ENCODE results near the gene TNFSF12.

The TNFSF12 gene

GRCh38 chr17:7541074-7541621 is 7.7 kb upstream of the TNFSF12 start:
- in situ Hi-C loops (cut with MboI; ENCODE audit: low sequenced_read_pairs), result no loop called here

DNA sequence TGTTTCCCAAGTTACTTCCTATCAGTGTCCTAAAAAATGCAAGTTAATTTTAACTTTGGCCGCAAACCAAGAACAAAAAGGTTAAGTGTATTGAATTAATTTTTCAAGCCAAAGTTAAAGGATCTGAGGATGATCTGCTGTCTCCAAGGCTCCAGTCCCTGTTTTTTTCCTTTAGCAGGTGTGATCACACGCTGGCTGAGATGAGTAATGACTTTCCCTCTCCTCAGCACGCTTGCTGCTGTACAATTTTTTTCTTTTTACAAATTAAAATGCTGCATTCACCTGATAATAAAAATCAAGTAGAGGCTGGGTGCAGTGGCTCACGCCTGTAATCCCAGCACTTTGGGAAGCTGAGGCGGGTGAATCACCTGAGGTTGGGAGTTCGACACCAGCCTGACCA is 3.9 kb upstream of the TNFSF12 start:
- in situ Hi-C loops (cut with MboI; ENCODE audit: low sequenced_read_pairs), result no loop called here

GRCh38 chr17:7549401-7550055 is 670 bp downstream of the TNFSF12 start:
- in situ Hi-C loops (cut with MboI; ENCODE audit: low sequenced_read_pairs), result no loop called here

GRCh38 chr17:7550344-7550743 is 1.5 kb downstream of the TNFSF12 start:
- in situ Hi-C loops (cut with MboI; ENCODE audit: low sequenced_read_pairs), result no loop called here

DNA sequence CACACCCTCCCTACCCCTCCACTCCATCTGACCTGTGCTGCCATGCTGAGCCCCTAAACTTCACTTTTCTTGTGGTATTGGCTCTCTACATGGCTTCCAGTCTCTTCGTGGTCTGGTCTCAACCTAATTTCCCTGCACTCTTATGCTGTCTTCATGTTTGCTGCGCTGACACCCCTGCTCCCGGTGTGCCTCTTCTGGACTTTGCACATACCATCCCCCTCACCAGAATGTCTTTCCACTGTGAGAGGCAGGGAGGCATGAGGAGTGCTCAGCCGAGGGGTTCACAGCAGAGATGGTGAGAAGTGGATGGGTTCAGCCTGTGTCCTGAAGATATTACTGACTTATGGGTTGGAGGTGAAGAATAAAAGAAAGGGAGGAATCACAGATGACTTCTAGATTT is 2.5 kb downstream of the TNFSF12 start:
- in situ Hi-C loops (cut with MboI; ENCODE audit: low sequenced_read_pairs), result no loop called here

GRCh38 chr17:7552621-7553051 is 3.8 kb downstream of the TNFSF12 start:
- in situ Hi-C loops (cut with MboI; ENCODE audit: low sequenced_read_pairs), result no loop called here

- in situ Hi-C loops (cut with MboI; ENCODE audit: low sequenced_read_pairs), result no loop called here
Measured at GRCh38 chr17:7553356-7553755, 4.5 kb downstream of the TNFSF12 start.

DNA sequence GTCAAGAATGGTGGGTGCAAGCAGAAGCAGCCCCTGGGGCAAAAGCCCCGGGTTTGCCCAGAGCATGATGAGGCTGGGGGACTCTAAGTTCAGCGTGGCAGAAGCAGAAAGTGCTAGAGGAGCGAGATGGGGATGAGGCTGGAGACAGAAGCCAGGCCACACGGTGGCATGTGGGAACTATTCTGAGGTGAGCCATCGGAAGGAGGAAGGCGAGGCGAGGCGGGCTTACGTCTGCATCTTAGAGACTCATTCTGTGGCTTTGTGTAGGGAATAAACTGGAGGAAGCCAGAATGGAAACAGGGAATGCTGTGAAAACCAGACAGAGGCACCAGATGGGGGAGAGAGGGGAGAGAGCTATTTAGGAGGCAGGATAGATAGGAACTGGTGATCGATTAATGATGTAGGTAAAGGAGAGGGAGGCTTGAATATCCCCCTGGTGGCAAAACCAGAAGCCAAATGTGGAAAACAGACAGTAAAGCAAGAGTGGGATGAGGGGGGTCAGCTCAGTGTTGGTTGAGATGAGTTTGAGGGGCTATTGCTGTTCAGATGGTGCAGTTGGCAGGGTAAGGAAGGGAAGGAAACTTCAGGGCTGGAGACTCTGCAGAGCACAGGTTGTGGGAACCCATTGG is 6.6 kb downstream of the TNFSF12 start:
- in situ Hi-C loops (cut with MboI; ENCODE audit: low sequenced_read_pairs), result no loop called here

DNA sequence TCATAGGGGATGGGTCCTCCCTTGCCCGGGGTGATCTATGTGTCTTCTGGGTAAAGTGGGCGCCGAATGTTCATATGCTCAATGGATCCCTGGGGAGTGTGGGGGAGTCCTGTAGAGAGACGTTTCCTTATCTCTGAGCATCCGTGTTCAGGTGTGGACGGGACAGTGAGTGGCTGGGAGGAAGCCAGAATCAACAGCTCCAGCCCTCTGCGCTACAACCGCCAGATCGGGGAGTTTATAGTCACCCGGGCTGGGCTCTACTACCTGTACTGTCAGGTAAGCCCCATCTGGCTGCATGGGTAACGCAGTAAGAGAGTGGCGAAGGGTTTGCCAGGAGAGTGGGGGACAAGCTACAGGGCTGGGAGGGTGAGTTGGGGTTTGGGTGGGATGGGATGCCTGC is 7.8 kb downstream of the TNFSF12 start:
- in situ Hi-C loops (cut with MboI; ENCODE audit: low sequenced_read_pairs), result no loop called here

DNA sequence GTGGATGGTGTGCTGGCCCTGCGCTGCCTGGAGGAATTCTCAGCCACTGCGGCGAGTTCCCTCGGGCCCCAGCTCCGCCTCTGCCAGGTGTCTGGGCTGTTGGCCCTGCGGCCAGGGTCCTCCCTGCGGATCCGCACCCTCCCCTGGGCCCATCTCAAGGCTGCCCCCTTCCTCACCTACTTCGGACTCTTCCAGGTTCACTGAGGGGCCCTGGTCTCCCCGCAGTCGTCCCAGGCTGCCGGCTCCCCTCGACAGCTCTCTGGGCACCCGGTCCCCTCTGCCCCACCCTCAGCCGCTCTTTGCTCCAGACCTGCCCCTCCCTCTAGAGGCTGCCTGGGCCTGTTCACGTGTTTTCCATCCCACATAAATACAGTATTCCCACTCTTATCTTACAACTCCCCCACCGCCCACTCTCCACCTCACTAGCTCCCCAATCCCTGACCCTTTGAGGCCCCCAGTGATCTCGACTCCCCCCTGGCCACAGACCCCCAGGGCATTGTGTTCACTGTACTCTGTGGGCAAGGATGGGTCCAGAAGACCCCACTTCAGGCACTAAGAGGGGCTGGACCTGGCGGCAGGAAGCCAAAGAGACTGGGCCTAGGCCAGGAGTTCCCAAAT is 8.4 kb downstream of the TNFSF12 start:
- in situ Hi-C loops (cut with MboI; ENCODE audit: low sequenced_read_pairs), result no loop called here

DNA sequence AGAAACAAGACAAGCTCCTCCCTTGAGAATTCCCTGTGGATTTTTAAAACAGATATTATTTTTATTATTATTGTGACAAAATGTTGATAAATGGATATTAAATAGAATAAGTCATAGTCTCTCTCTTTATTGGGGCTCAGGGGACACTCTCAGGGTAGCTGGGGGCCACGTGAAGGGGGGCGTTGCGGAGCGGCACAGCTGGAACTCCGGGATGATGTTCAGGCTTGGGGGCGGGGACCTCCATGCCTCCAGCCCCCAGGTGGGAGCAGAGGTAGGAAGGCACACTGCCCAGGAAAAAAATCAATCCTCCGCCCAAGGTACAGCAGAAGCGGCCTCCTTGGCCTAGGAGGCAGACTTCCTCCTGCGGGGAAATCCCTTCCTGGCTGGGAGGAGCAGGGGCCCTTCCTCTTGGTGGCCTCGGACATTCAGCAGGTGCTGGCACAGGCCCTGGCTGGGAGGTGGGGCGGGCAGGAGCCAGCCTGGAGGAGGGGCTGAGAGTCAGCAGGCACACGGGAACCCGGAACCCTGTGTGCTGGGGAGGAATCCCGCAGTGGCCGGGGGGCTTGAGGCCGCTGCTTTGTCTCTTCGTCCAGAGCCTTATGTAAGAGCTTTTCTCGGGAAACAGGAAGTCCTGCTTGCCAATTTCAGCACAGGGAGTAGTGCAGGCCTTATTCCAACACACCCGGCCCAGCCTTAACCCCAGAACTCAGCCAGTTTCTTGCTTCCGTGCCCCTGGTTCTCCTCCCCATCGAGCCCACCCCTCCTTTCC is 9.1 kb downstream of the TNFSF12 start:
- in situ Hi-C loops (cut with MboI; ENCODE audit: low sequenced_read_pairs), result no loop called here

GRCh38 chr17:7558544-7559319 is 9.9 kb downstream of the TNFSF12 start, which contains the start of gene TNFSF13:
Gene TNFSF13, plus strand, starts transcription at chr17:7558750. Its CDS starts 290 bp downstream, at chr17:7559040.
- in situ Hi-C loops (cut with MboI; ENCODE audit: low sequenced_read_pairs), result no loop called here

- in situ Hi-C loops (cut with MboI; ENCODE audit: low sequenced_read_pairs), result no loop called here
Measured at GRCh38 chr17:7559320-7560171, 10.7 kb downstream of the TNFSF12 start.

DNA sequence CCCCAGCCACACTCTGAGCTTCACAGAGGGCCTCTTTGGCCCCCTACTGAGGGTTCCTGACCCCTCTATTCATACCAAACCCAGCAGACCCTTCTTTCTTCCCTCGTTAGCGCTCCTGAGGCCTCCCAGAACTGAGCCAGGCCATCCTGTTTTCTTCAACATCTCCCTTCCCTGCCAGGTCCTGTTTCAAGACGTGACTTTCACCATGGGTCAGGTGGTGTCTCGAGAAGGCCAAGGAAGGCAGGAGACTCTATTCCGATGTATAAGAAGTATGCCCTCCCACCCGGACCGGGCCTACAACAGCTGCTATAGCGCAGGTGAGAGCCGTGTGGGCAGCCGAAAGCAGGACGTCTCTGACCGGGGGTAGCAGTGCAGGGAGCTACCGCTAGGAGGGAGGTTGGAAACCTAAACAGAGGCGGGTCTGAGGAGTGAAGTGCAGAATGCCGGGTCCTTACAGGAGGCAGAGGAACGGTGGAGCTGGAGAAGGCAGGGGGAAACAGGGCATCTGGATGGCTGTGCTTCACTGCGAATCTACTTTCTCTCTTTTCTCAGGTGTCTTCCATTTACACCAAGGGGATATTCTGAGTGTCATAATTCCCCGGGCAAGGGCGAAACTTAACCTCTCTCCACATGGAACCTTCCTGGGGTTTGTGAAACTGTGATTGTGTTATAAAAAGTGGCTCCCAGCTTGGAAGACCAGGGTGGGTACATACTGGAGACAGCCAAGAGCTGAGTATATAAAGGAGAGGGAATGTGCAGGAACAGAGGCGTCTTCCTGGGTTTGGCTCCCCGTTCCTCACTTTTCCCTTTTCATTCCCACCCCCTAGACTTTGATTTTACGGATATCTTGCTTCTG is 11.5 kb downstream of the TNFSF12 start:
- in situ Hi-C loops (cut with MboI; ENCODE audit: low sequenced_read_pairs), result no loop called here

GRCh38 chr17:7561028-7561575 is 12.2 kb downstream of the TNFSF12 start:
- in situ Hi-C loops (cut with MboI; ENCODE audit: low sequenced_read_pairs), result no loop called here

DNA sequence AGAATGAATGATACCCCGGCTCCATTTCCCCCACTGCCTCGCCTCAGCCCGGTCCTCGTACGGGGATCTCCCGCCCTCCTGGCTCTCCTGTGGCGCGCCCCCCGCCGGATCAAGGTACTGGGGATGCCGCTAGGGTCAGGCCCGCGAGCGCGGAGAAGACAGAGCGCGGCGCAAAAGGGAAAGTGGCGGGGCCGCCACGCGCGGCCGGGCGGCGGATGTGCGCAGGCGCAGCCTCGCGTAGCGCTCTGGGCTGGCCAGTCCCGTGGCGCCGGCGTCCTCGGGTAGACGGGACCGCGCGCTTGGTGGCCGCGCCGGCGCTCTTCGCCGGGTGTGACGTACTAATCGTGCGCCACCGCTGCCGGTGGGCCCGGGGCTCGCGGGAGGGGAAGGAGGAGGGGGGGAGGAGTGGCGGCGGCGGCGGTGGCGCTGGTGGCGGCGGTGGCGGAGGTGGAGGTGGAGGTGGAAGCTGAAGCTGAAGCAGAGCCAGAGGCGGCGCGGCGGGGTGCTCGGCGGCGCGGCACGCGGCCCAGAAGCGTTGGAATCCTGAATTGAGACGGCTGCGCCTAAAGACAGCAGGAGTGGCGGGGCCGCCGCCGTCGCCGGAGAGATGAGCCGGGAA is 12.8 kb downstream of the TNFSF12 start, which contains the start of gene SENP3:
Gene SENP3, plus strand, starts transcription at position 331 of the 619 bp plus-strand sequence. CDS start 1,158 bp downstream, outside the sequence.
- in situ Hi-C loops (cut with MboI; ENCODE audit: low sequenced_read_pairs), result no loop called here

DNA sequence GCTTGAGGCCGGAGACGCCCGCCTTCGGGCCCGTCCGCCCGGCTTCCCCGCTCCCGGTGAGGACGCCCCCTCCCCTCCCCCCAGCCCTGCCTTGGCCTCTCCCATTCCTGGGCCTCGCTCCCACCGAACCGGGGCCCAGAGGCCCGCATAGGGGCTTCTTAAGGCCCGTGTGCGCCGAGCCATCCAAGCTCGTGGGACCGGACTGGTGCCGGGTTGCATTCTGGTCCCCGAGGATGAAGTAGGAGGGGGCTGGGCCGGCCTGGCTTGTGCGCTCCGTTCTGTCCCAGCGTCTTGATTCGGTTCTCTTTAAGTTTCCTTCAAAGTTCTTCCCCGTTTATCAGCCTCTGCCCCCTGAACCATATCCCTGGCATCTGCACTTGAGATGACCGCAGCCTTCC is 13.3 kb downstream of the TNFSF12 start:
- in situ Hi-C loops (cut with MboI; ENCODE audit: low sequenced_read_pairs), result no loop called here
